GM19351 (cell line): ENCODE results near the gene WDR81.
A peak's percentile ranks its signal among the peaks of the same experiment; 100 is the strongest.
"Not testable (repeated sequence)": the region's sequence is repeated elsewhere in the genome, so short reads cannot be mapped to it uniquely, and the experiment has no call there.

Experiments used
- ATAC-seq: cut with Tn5 transposase; IDR thresholded peaks from one replicate; pipeline ENCODE4 v1.9.1; 2021; ENCODE audit warnings: mild to moderate bottlenecking, moderate library complexity; ENCODE audit not compliant: unreplicated experiment

The WDR81 gene

DNA sequence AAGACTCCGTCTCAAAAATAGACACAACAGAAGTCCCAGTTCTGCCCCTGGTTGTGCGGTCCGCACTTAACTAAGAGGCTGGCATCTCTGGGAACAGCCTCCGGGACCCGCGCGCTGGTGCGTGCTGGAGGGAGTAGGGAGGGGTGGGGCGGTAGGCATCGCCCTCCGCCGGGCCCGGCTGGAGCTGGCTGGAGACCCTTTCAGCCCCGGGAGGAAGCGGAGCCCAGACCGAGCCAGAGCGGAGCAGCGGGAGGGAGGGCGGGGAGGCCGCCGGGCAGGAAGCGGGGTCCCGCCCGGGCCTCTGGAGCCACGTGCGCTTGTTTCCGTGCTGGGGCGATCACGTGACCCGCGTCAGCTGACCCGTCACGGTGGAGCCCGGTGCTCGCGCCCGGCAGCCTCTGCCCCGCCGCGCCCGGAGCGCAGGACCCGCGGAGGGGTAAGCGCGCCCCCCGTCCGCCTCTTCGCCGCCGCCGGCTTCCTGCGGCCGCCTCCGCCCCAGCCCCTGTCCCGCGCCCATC is at the start of gene WDR81:
Gene WDR81 (plus strand): TSS at position 354 of the 518 bp plus-strand sequence. CDS start 256 bp downstream, outside the sequence.
- ATAC-seq: peak; percentile 60

- ATAC-seq: no peak
Measured at GRCh38 chr17:1676401-1676800, 48.1 kb upstream of the WDR81 start.

DNA sequence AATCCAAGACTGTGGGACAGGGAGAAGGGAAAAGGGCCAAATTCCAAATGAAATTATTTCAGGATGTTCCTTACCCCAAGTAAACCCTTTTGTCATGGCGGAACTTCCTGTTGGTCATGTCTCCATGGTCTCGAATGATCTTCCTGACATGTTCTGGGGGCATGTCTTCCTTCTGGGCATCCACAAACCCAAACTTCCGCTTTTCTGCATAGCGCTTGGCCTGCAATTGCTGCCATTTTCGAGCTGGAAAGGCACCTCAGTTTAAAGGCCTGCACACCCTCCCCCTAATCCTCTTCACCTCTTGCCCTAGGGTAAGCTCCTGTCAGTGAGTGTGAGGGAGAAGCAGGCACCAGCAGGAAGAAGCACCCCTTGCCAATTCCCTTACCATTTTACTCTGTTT is 41.0 kb upstream of the WDR81 start:
- ATAC-seq: no peak

DNA sequence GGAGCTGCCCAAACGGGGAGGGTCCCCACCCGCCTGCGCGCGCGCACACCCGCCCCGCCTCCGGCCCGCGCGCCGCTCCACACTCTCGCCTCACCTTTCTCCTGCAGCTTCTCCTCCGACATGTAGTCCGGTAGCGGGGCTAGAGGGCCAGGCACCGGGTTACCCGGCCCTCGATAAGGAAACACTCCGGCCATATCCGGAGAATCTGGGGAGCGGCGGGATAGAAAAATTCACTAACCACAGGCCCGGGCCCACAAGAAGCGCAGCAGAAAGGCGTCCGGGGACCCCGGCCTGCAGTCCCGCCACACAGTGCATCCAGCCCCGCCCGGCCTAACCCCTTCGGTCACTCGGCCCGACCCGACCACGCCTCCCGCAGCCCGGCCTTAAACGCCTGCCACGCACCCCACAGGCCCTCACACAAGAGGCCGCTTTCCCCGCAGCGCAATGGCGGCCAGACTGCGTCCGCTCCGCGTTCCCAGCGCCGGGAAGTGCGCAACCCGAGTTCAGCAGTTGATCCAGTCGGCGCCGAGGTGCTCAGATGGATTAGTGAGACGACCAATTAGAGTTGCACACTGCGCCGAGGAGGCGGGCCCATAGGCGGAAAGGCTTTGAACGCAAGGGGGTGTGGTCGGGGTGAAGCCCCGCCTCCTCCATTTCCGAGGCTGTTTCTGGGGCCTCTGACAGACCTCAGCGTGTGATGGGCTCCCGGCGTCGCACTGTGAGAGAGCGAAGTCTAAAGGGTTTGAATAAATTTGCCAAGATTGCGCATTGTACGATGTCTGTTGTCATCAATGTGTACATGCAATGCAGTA is 39.9 kb upstream of the WDR81 start, which contains the start of gene PRPF8:
Gene PRPF8 (minus strand): TSS at position 490 of the 812 bp plus-strand sequence. CDS start 296 bp downstream, at position 194.
- peak; percentile 98 for ATAC-seq

GRCh38 chr17:1686086-1686485 is 38.4 kb upstream of the WDR81 start:
- ATAC-seq: no peak

DNA sequence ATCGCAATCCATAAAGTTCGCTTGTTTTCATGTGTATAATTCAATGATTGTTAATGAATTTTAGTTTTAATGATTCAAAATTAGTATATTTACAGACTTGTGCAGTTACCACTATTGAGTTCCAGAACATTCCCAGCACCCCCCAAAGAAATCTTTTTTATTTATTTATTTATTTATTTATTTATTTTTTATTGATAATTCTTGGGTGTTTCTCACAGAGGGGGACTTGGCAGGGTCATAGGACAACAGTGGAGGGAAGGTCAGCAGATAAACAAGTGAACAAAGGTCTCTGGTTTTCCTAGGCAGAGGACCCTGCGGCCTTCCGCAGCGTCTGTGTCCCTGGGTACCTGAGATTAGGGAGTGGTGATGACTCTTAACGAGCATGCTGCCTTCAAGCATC is 36.1 kb upstream of the WDR81 start:
- ATAC-seq: not testable (repeated sequence)

DNA sequence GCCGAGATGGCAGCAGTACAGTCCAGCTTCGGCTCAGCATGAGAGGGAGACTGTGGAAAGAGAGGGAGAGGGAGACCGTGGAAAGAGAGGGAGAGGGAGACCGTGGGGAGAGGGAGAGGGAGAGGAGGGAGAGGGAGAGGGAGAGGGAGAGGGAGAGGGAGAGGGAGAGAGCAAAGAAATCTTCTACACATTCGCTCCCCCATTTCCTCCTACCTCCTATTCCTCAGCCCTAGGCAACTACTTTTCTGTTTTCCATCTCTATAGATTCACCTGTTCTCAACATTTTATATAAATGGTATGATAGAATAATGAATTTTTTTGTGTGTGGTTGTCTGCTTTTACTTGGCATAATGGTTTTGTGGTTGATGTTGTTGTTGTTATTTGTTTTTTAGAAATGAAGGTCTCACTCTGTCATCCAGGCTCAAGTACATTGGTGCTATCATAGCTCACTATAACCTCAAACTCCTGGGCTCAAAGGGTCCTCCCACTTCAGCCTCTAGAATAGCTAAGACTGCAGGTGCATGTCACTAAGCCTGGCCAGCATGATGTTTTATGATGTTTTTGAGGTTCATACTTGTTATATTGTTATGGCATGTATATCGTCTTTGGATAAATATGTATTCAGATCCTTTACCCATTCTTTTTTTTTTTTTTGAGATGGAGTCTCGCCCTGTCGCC is 33.8 kb upstream of the WDR81 start:
- no peak for ATAC-seq

DNA sequence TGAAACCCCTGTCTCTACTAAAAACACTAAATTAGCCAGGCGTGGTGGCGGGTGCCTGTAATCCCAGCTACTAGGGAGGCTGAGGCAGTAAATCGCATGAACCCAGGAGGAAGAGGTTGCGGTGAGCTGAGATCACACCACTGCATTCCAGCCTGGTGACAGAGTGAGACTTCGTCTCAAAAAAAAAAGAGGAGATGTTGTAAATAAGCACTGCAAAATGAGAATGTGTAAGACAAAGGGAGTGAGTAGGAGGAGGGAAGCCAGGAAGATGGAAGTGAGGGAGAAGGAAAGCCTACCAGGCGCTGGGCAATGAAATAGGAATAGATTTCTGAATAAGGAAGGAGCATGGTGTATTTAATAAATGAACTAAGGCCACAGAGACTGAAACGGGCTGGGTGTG is 31.2 kb upstream of the WDR81 start:
- ATAC-seq: no peak

GRCh38 chr17:1695365-1695764 is 29.1 kb upstream of the WDR81 start:
- no peak for ATAC-seq

DNA sequence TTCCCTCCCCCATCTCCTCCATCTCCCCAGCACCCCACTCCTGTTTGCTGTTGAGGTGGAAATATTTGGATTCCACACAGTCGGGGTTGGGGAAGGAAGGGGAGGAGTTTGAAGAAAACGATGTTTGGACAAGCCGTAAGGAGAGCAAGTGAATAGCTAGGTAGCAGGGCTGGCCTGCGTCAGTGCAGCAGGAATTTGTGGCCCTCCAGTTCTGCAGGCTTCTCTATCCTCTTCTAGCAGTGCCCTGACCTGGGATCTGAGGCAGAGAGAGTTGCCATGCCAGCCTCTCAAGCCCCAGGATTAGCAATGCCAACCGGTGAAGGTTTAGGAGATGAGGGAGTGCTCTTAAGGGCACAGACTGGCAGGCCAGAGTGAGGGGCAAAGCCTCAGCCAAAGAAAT is 26.8 kb upstream of the WDR81 start:
- no peak for ATAC-seq

- not testable (repeated sequence) for ATAC-seq
Measured at GRCh38 chr17:1699891-1700290, 24.6 kb upstream of the WDR81 start.

DNA sequence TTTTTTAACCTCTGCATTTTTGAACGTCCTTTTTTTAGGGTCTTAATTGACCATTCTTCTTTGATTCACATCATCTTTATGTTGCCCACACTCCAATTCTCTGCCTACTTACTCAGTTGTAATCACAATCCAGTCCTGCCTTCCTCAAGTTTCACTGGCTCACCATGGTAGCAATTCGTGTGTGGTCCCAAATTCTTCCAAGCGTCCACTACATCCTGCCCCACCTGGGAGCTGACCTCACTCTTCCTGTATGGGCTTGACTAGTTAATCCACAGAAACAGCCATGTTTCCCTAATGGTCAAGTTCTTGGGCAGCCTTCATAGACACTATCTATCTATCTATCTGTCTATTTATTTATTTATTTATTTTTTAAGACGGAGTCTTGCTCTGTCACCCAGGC is 21.4 kb upstream of the WDR81 start:
- ATAC-seq: no peak

- no peak for ATAC-seq
Measured at GRCh38 chr17:1705004-1705403, 19.5 kb upstream of the WDR81 start.

- ATAC-seq: no peak
Measured at GRCh38 chr17:1707107-1707506, 17.4 kb upstream of the WDR81 start.

DNA sequence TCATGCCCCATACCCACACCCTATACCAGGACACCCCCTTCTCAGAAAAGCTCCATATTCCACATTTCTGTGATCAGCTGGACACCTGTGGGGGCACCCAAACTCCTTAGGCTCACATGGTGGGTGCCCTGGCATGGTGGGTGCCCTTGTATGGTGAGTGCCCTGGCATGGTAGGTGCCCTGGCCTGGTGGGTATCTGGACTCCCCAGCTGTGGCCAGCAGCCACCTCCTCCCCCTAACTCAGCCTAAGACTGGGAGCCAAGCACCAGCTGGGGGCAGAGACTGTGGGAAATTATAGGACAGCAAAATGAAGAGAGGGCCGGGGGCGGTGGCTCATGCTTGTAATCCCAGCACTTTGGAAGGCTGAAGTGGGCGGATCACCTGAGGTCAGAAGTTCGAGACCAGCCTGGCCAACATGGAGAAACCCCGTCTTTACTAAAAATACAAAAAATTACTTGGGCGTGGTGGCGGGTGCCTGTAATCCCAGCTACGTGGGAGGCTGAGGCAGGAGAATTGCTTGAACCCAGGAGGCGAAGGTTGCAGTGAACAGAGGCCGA is 15.6 kb upstream of the WDR81 start:
- not testable (repeated sequence) for ATAC-seq

GRCh38 chr17:1709403-1709951 is 15.0 kb upstream of the WDR81 start:
- no peak for ATAC-seq

DNA sequence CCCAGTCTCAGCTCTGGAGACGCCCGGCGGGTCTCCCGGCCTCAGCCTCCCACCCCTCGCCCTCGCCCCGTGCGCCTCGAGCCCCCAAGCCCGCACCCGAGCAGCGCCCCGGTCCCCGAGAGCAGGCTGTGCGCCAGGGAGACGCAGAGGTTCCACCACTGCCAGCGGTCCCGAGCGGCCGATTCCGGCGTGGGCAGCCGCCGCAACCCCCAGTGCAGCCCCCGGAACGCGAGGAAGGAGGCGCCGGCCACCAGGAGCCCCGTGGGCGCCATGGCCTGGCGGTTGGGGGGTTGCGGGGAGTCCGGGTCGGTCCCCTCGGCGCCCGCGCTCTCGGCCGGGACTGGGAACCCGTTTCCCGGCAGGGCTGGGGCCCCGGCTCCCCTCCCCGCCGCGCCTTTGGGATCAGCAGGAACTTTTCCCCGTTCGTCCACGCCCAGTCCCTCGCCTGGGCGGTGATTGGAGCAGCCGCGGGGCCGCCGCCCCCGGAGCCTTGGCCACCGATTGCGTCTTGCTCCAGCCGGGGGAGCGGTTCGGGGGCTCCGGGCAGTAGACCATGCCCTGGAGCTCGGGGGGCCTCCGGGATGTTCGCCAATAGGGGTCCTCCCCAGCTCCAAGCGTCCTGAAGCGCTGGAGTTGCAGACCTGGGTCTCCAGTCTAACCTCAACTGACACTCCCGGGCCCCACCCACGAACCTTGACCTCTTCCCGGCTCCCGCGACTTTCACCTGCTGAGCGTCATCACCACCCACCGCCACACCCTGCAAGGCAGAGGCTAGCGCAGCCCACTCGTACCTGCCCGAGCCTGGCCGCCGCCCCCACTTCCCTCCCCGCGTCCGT is 14.3 kb upstream of the WDR81 start, which contains the start of gene TLCD2:
Gene TLCD2 (minus strand): TSS at position 407 of the 836 bp plus-strand sequence. CDS start 135 bp downstream, at position 272.
- no peak for ATAC-seq

GRCh38 chr17:1710807-1711553 is 13.5 kb upstream of the WDR81 start:
- no peak for ATAC-seq

GRCh38 chr17:1711804-1712203 is 12.7 kb upstream of the WDR81 start:
- ATAC-seq: no peak

DNA sequence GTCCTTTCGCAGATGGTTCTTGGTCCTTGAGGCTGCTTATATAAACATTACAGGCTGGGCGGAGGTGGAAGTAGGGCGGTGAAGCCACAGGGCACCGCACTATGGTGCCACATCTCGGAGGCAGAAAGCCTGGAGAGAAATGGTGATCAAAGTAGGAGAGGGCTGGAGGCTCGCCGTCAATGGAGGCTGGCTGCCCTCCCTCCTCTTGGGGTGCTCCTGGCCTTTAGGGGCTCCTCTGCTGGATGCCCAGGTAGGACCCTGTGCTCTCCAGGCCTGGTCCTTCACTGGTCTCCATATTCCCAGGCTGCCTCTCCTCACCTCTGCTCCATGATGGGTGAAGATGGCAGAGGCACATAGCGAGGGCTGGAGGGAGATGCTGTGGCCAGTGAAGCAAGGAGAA is 12.2 kb upstream of the WDR81 start:
- no peak for ATAC-seq
